Skeletal muscle tissue (tissue), 4 donors: ENCODE results near the gene ZDHHC19. TPM values are rescaled to one million over a fixed set of nuclear protein-coding genes. Genes with fewer than 3 reads are reported as not detected.

Source experiments
- H3K27ac ChIP-seq: one replicate; pipeline ENCODE4 v1.7.0; 2013; ENCODE audit warnings: mild to moderate bottlenecking, low read depth, low read length, inconsistent platforms
- H3K27me3 ChIP-seq, 3 donors: one replicate each; pipeline ENCODE4 v1.7.0; 2013; ENCODE audit warnings: low read length in 3 of 3; ENCODE audit not compliant: control insufficient read depth in 3 of 3, insufficient read depth in 3 of 3
- H3K36me3 ChIP-seq, 3 donors: one replicate each; pipeline ENCODE4 v1.7.0; 2013; ENCODE audit warnings: low read length in 3 of 3; ENCODE audit not compliant: control insufficient read depth in 3 of 3, insufficient read depth in 3 of 3
- H3K4me1 ChIP-seq, 3 donors: one replicate each; pipeline ENCODE4 v1.7.0; 2013; ENCODE audit warnings: low read length in 3 of 3, mild to moderate bottlenecking in 3 of 3; ENCODE audit not compliant: control insufficient read depth in 3 of 3, insufficient read depth in 3 of 3
- H3K4me3 ChIP-seq, 3 donors: one replicate each; pipeline ENCODE4 v1.7.0; 2013; ENCODE audit warnings: low read length in 3 of 3
- H3K9ac ChIP-seq, 3 donors: one replicate each; pipeline ENCODE4 v1.7.0; 2013; ENCODE audit warnings: low read length in 3 of 3, mild to moderate bottlenecking in 3 of 3, moderate library complexity in 2 of 3, low read depth in 1 of 3
- H3K9me3 ChIP-seq, 3 donors: one replicate each; pipeline ENCODE4 v1.7.0; 2013; ENCODE audit warnings: low read length in 3 of 3; ENCODE audit not compliant: control insufficient read depth in 3 of 3
- total RNA-seq: library from RNA; depleted of rRNA; stranded (reverse); fragments of >200 nt; gene quantifications from one replicate; pipeline ENCODE4 v1.2.3, GENCODE V29; 2014
- donor health status: Osteomylitis.

The ZDHHC19 gene
- total RNA-seq, 1 donor from 2014 or later, result not detected

- no peak overlapping the region for H3K4me3 ChIP-seq
- no peak overlapping the region for H3K9ac ChIP-seq
- H3K9me3 ChIP-seq, result no peaks in the 10 kb centered on the region
- no peaks in the 10 kb centered on the region for H3K4me1 ChIP-seq
- peaks cover 29 to 52% (median 47%) of the 10 kb centered on the region in 3 donors for H3K36me3 ChIP-seq
- no peak overlapping the region for H3K27ac ChIP-seq
- H3K27me3 ChIP-seq, result no peaks in the 10 kb centered on the region
These were observed 27.7 kb upstream of the ZDHHC19 start for GRCh38 chr3:196238612-196239560.

DNA sequence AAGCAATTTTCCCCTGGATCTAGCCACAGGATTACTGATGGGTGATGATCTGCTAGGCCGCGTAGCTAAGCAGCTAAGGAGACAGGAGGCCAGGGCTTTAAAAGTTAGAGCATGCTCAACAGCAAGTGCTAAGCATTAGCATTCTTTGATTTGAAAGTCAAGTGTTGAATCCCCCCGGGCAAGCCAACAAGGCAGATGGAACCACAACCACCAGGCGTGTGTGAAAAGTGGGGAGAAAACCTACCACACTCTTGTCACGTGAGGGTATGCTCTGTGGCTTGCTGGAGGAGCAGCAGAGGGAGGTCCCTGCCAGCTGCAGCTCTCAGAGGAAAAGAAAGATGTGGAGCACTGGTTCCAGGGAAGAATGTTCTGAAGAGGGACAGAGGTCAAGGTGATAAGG is 26.0 kb upstream of the ZDHHC19 start:
- no peaks in the 10 kb centered on the region for H3K9me3 ChIP-seq
- peaks cover 26 to 47% (median 36%) of the 10 kb centered on the region in 3 donors for H3K36me3 ChIP-seq
- H3K27ac ChIP-seq, result peak overlapping the region; percentile 6
- H3K4me1 ChIP-seq, result no peaks in the 10 kb centered on the region
- H3K9ac ChIP-seq, result no peak overlapping the region
- no peaks in the 10 kb centered on the region for H3K27me3 ChIP-seq
- H3K4me3 ChIP-seq, result no peak overlapping the region

DNA sequence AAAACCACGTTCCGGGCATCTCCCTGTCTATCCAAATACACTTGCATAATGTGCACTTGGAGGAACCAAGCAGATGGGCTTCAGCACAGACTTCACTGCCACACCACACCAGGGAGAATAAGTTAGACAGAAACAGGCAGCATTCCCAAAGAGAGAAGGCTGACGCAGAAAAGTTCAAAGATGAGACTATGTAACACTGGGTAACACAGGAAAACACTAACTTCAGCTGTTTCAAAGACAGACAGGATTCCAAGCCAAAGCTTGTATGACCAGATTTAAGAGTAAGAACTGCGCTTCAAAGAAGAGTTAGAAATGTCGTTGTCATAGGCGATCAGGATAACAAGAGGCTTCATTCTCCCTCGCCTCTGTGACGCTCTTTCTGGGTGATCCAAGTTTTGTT is 25.0 kb upstream of the ZDHHC19 start:
- H3K36me3 ChIP-seq, result peaks cover 17 to 37% (median 26%) of the 10 kb centered on the region in 3 donors

DNA sequence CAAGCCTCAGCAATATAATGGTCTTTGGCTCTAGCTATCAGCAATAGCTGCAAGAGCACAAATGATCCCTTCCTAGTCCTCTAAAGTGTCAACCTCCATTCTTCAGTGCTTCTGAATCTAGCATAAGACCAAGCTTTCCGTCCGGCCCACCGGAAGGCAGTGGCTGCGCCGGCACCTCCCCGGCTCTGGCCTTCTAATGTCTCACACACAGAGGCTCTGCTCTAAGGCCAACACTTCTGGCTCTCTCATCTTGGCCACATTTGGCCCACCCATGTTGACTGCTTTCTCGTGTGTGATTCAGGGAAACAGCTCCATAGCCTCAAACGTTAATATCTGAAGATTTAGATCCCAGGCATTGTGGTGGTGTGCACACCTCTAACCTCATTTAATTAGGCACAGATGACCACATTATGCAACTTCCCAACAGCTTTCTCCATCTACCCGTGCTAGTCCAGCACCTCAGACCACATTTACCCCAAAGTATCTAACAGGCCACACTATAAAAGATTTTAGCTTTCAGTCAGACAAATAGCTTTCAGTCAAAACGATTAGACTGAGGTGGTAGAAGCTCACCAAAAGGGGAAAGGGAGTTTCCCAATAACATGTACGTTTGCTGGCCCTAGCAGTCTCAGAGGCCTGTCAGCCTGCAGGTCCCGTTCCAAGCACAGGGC is 24.4 kb upstream of the ZDHHC19 start:
- Histone ChIP-seq H3K9me3 (no peaks in the 10 kb centered on the region), H3K27me3 (no peaks in the 10 kb centered on the region), H3K4me3 (no peak overlapping the region), H3K4me1 (no peaks in the 10 kb centered on the region), H3K27ac (peak overlapping the region; percentile 34), H3K9ac (no peak overlapping the region), H3K36me3 (peaks cover 17 to 37% (median 25%) of the 10 kb centered on the region in 3 donors)

More for the DNA sequence above, 25.0 kb upstream of the ZDHHC19 start:
- H3K4me1 ChIP-seq, result no peaks in the 10 kb centered on the region
- H3K9ac ChIP-seq, result no peak overlapping the region
- no peaks in the 10 kb centered on the region for H3K27me3 ChIP-seq
- H3K9me3 ChIP-seq, result no peaks in the 10 kb centered on the region
- H3K27ac ChIP-seq, result peak overlapping the region; percentile 34
- no peak overlapping the region for H3K4me3 ChIP-seq

- Histone ChIP-seq H3K9me3 (no peaks in the 10 kb centered on the region), H3K27me3 (no peaks in the 10 kb centered on the region), H3K4me3 (no peak overlapping the region), H3K27ac (no peak overlapping the region), H3K9ac (no peak overlapping the region), H3K36me3 (peaks cover 8 to 15% (median 14%) of the 10 kb centered on the region in 3 donors), H3K4me1 (peaks cover 0 to 2% (median 0%) of the 10 kb centered on the region in 3 donors)
These were observed 21.7 kb upstream of the ZDHHC19 start for GRCh38 chr3:196232882-196233251.

GRCh38 chr3:196232154-196232881 is 21.1 kb upstream of the ZDHHC19 start:
- no peak overlapping the region for H3K9ac ChIP-seq
- H3K36me3 ChIP-seq, result peaks cover 7 to 9% (median 8%) of the 10 kb centered on the region in 3 donors
- peaks cover 4 to 7% (median 4%) of the 10 kb centered on the region in 3 donors for H3K4me1 ChIP-seq
- H3K27me3 ChIP-seq, result peaks cover 0 to 2% (median 0%) of the 10 kb centered on the region in 3 donors
- no peak overlapping the region for H3K4me3 ChIP-seq
- H3K27ac ChIP-seq, result no peak overlapping the region
- no peaks in the 10 kb centered on the region for H3K9me3 ChIP-seq

DNA sequence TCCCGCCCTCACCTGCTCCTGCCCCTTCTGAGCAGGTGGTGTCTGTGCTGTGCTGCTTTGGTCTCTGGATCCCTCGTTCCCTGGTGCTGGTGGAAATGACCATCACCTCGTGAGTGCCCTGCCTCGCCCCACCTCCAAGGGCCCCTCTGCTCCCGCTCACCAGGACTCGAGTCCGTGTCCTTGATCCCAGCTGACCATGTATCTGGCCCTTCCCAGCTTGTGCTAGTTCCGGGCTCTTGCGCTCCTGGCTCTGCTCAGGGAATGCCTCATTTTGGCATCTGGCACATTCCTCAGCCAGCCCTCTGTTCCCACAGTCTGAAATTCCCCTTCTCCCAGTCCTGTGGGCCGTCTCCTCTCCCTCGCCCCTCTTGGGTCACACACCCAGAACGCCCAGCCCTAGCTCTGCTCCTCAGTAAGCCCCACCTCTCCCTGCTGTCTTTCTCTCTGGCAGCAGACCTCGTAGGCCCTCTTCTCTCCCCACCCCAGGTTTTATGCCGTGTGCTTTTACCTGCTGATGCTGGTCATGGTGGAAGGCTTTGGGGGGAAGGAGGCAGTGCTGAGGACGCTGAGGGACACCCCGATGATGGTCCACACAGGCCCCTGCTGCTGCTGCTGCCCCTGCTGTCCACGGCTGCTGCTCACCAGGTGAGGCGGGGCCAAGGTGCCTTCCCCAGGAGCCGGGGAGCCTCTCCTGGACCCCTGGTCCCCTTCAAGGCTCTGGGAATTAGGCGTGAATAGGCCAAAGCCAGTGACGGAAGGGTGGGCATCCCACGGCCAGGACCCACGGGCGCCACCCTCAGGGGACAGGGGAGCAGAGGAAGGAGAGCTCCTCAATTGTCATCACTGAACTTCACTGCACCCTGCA is 16.7 kb upstream of the ZDHHC19 start:
- H3K9ac ChIP-seq, result no peak overlapping the region
- no peak overlapping the region for H3K4me3 ChIP-seq

DNA sequence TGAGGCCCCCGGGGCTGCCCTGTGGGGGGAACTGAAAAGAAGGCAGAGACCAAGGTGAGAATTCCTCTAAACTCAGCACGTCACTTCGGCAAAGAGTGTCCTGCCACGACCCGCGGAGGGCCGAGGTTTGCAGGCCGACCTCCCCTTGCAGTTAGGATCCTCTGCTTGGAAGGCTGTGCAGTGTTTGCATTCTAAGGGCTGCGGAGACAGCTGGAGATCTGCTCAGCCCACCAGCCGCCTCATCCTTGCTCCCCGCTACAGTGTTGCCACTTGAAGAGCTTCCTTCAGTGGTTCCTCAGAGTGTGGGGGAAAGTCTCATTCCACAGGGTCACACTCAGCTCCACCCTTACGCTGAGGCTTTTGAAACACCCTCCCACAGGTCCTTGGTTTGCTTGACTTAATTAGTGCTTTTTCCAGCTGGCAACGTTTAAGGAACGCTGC is 15.9 kb upstream of the ZDHHC19 start:
- no peak overlapping the region for H3K9ac ChIP-seq
- H3K4me1 ChIP-seq, result peaks cover 5 to 7% (median 5%) of the 10 kb centered on the region in 3 donors
- peaks cover 0 to 4% (median 4%) of the 10 kb centered on the region in 3 donors for H3K27me3 ChIP-seq
- no peak overlapping the region for H3K4me3 ChIP-seq
- no peaks in the 10 kb centered on the region for H3K36me3 ChIP-seq
- H3K9me3 ChIP-seq, result no peaks in the 10 kb centered on the region
- H3K27ac ChIP-seq, result no peak overlapping the region

More for the DNA sequence above, 16.7 kb upstream of the ZDHHC19 start:
- Histone ChIP-seq H3K27me3 (peaks cover 0 to 4% (median 4%) of the 10 kb centered on the region in 3 donors), H3K4me1 (peaks cover 5 to 7% (median 5%) of the 10 kb centered on the region in 3 donors), H3K9me3 (no peaks in the 10 kb centered on the region), H3K27ac (no peak overlapping the region), H3K36me3 (no peaks in the 10 kb centered on the region)

DNA sequence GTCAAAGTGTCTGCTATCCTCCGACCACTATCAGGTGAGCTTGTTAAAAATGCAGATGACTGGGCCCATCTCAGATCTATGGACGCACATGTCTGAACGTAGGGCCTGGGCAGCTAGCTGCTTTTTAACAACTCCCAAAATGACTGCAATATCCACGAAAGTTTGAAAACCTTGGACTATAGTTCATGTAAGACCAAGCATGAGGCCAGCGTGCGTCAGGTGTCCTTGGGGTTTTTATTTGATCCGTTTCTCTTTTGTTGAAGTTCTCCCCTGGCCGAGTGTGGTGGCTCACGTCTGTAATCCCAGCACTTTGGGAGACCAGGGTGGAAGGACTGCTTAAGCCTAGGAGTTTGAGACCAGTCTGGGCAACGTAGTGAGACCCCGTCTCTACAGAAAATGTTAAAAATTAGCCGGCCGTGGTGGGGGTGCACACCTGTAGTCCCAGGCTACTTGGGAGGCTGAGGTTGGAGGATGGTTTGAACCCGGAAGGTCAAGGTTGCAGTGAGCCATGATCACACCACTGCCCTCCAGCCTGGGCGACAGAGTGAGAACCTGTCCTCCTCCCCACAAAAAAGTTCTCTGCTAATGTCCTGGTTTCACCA is 14.7 kb upstream of the ZDHHC19 start:
- no peak overlapping the region for H3K27ac ChIP-seq
- H3K27me3 ChIP-seq, result peaks cover 0 to 4% (median 4%) of the 10 kb centered on the region in 3 donors
- H3K9ac ChIP-seq, result no peak overlapping the region

More for the DNA sequence above, 14.7 kb upstream of the ZDHHC19 start:
- Histone ChIP-seq H3K36me3 (no peaks in the 10 kb centered on the region), H3K4me1 (peaks cover 5 to 7% (median 5%) of the 10 kb centered on the region in 3 donors), H3K4me3 (no peak overlapping the region), H3K9me3 (no peaks in the 10 kb centered on the region)
